Fibroblast of mammary gland (primary cell): ENCODE data around the gene TRAK1.

Experiments used
- DNase-seq: peaks from one replicate; pipeline ENCODE4 v3.0.0-alpha.2; 2010; ENCODE audit warnings: low read depth
- H3K4me3 ChIP-seq: 2 replicates; pipeline ENCODE4 v1.5.1; 2011; ENCODE audit warnings: low read depth, mild to moderate bottlenecking, low read length, moderate library complexity; ENCODE audit not compliant: control insufficient read depth
- TF ChIP-seq, protein P1 (sequence below): conservative IDR thresholded peaks from 2 replicates; pipeline ENCODE4 v1.5.1; 2011; ENCODE audit warnings: low read depth, low read length, inconsistent platforms; ENCODE audit not compliant: control insufficient read depth, insufficient read depth

TRAK1 gene

DNA sequence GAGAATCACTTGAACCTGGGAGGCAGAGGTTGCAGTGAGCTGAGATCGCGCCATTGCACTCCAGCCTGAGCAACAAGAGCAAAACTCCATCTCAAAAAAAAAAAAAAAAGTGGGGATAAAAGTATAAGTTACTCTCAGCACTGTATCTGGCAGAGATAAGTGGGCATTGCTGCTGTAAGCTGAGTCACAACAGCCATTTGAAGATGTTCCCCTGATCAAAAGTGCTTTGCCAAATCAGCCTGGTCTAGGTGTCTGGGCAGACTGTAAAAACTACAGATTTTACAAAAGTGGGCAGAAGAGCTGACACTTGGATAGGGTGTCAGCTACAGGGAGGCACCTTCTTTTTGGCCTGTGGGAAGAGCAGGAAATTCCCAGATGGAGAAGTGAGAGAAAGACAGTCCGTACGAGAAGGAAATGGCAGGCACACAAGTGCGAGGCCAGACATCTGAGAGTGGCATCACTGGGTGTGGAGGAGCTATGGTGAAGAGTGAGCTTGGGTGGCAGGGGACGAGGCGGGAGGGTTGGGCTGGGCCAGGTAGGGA is 78.5 kb downstream of the TRAK1 start:
- TF ChIP-seq, protein P1, sequence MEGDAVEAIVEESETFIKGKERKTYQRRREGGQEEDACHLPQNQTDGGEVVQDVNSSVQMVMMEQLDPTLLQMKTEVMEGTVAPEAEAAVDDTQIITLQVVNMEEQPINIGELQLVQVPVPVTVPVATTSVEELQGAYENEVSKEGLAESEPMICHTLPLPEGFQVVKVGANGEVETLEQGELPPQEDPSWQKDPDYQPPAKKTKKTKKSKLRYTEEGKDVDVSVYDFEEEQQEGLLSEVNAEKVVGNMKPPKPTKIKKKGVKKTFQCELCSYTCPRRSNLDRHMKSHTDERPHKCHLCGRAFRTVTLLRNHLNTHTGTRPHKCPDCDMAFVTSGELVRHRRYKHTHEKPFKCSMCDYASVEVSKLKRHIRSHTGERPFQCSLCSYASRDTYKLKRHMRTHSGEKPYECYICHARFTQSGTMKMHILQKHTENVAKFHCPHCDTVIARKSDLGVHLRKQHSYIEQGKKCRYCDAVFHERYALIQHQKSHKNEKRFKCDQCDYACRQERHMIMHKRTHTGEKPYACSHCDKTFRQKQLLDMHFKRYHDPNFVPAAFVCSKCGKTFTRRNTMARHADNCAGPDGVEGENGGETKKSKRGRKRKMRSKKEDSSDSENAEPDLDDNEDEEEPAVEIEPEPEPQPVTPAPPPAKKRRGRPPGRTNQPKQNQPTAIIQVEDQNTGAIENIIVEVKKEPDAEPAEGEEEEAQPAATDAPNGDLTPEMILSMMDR = no peak
- no peak for DNase-seq
- no peak overlapping the region for H3K4me3 ChIP-seq

DNA sequence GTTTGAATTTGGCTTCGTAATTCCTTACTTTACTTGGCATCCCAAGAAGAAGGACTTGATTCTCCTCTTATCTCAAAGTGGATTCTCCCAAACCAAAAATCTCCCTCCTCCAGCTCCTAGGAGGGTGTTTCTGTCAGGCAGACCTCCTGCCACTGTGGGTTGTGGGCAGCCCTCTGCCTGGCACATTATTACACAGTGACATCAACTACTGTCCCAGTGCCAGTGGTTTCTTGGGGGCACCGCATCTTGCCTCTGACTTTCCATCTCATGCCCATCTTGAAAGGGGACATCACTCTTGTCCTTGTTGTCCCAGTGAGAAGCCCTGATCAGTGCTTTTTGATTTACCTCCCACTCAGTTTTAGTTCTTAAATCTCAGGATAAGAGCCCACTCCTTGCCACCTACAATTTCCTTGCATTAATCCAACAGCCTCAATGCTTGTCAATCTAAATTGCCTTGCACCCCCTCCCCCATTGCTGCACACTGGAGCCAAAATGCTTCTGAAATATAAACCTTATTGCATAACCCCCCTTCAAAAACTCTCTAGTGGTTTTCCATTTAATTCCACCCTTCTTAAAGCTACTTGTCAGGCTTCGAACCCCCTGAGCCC is 81.0 kb downstream of the TRAK1 start:
- DNase-seq = no peak
- no peak overlapping the region for H3K4me3 ChIP-seq
- TF ChIP-seq, protein P1 = no peak

DNA sequence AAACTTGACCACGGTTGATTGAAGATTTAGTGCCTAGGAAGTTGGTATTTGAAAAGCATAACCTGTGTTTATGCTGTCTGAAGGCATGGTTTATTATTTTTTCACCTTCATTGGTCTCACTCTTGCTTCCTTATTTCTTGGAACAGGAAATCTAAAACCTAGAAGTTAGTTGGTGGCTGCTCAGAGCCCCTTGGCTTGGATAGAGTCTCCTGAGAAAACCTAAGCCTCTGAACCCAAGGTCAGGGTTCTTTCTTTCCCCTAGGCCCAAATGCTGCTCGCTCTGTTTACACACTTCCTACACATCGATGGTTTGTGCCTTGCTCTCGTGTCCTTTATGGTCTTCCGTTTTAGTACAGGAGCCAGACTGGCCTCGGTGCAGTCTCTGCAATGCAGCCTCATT is 82.2 kb downstream of the TRAK1 start:
- TF ChIP-seq, protein P1 = no peak
- no peak overlapping the region for H3K4me3 ChIP-seq
- no peak for DNase-seq

DNA sequence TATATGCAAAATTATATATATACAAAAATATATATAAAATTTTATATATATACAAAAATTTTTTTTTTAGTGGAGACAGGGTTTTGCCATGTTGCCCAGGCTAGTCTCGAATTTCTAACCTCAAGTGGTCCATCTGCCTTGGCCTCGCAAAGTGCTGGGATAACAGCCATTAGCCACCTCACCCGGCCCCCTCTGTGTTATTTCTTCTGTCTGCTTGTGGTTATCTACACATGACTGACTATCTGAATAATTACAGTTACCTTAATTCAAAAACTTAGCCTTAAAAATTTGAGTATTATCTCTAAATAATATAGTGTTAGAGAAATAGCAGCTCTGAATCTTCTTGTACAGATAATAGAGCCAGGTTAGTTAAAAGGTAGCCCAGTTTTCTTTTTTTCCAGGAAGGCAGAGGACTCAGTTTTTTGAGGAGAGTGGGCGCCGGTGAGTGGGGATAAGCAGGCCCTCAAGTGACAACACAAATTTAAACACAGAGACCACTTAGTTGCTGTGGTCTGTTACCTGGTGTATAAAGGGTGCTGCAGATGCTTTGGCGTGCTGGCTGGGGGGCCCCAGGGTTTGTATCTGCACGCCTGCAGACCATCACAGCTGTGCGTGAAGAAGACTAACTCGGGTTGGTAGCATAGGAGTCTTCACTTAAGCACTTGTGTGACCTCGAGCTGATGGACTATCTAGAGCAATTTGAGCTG is 83.7 kb downstream of the TRAK1 start:
- no peak for DNase-seq

DNA sequence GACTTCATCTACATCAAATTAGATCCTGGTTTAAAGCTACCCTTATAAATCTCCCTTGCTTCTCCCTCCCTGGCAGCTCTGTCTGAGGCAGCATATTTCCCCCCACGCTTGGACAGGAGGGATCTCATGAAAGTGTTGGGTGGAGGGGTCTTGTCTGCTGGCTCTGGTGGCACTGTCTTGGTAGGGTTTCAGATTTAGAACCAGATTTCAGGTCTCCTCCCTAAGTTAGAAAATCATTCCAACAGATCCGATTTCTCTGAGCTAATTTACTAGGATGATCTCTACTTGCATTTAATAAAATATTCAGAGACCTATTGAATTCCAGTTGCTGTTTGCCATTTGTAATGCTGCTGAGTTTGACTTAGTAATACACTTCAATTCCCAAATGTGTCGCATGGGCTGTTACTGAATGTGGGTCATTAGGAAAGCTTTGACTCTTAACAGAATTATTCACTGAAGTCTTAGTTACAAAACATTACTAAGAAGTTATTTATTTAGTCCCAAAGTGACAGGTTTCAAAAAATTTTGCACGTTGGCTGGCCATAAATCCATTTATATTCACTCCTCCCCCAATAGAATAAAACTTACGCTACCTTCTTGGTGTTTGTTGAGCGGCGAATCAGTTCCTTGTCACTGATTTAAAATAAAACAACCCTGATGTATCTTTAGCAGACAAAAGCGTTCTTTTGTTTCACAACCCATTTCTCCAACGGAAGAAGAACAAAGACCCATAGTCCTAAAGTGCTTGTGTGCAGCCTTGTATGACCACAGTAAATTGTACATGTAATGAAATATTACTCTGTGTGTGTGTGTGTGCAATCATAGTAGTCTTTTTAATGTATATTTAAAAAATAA is 84.5 kb downstream of the TRAK1 start:
- no peak overlapping the region for H3K4me3 ChIP-seq
- TF ChIP-seq, protein P1 = no peak
- DNase-seq = no peak

More for the DNA sequence above, 83.7 kb downstream of the TRAK1 start:
- TF ChIP-seq, protein P1 = no peak
- no peak overlapping the region for H3K4me3 ChIP-seq

DNA sequence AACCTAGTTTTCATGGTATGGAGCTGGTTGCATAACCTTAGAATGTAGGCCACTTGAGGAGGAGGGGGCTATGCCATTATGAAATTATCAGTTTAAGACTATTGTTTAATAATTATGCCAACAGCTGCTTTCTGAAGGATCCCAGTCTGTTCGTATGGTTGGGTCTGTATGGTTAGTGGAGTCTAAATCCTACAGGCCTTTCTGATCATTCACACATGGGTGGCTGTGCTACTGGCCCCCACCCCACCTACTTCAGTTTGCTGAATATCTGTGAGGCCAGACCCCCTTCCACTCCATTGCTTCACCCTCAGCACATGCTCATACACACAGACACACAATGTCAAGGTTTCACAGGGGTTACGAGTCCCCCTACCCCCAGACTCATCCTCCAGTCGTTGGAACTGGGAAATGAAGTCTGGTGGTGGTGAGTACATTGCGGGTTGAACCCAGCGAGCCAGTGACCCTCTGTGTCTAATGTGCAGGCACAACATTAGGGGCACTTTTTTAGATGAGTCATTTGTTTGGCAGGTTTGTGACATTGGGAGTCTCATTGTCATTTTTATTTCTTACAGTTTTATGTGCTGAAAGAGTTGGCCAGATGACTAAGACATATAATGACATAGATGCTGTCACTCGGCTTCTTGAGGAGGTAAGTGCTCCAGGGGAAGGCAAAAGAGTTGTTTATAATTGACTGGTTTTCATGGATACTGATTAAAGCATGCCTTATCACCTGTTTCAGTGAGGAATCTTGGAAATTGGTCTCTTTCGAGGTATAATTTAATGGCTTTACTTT is 85.3 kb downstream of the TRAK1 start:
- TF ChIP-seq, protein P1 = no peak
- DNase-seq = no peak

More for the DNA sequence above, 85.3 kb downstream of the TRAK1 start:
- H3K4me3 ChIP-seq = no peak overlapping the region
